HFF-Myc (cell line): ENCODE data around the gene SLBP.

Experiments
- DNase-seq: peaks from one replicate; pipeline ENCODE4 v3.0.0-alpha.2; 2011; ENCODE audit warnings: low read depth; ENCODE audit errors: extremely low read depth
- H3K4me3 ChIP-seq: replicated peaks from 2 replicates; pipeline ENCODE4 v1.5.1; 2011; ENCODE audit warnings: low read depth, mild to moderate bottlenecking, control low read depth, low read length
- CTCF ChIP-seq: IDR thresholded peaks from 2 replicates; pipeline ENCODE4 v1.5.1; 2012; ENCODE audit warnings: mild to moderate bottlenecking, low read depth, low read length, control low read depth; ENCODE audit errors: missing control alignments

SLBP gene

GRCh38 chr4:1757836-1758235 lies 45.7 kb upstream of the SLBP start:
- no peak for DNase-seq
- TF ChIP-seq CTCF, result no peak

GRCh38 chr4:1756893-1757779 lies 45.0 kb upstream of the SLBP start:
- no peak for TF ChIP-seq CTCF
- DNase-seq, result no peak
- H3K4me3 ChIP-seq, result no peak overlapping the region

More at GRCh38 chr4:1757836-1758235, 45.7 kb upstream of the SLBP start:
- H3K4me3 ChIP-seq, result no peak overlapping the region

GRCh38 chr4:1756079-1756478 lies 44.0 kb upstream of the SLBP start:
- no peak for TF ChIP-seq CTCF
- no peak overlapping the region for H3K4me3 ChIP-seq
- no peak for DNase-seq

- no peak overlapping the region for H3K4me3 ChIP-seq
- TF ChIP-seq CTCF, result no peak
- DNase-seq, result no peak
These were observed 43.2 kb upstream of the SLBP start for GRCh38 chr4:1755297-1755696.

GRCh38 chr4:1754336-1754735 lies 42.2 kb upstream of the SLBP start:
- H3K4me3 ChIP-seq, result no peak overlapping the region
- no peak for DNase-seq
- no peak for TF ChIP-seq CTCF

GRCh38 chr4:1753697-1754311 lies 41.7 kb upstream of the SLBP start:
- no peak for DNase-seq
- TF ChIP-seq CTCF, result no peak
- H3K4me3 ChIP-seq, result no peak overlapping the region
